Islet of Langerhans (tissue), 1 donor: ENCODE results near the gene DAB2IP.
"Not testable (repeated sequence)": the region's sequence is repeated elsewhere in the genome, so short reads cannot be mapped to it uniquely, and the experiment has no call there.

ENCODE experiments used
- FAIRE-seq: peaks from one replicate; lab custom pipeline; 2011; peaks lifted over from hg19 to GRCh38; lab: Jason Lieb, UNC

The DAB2IP gene

GRCh38 chr9:121651295-121652020, at the start of gene DAB2IP:
DAB2IP (plus strand) TSS chr9:121651634; CDS start chr9:121651776, 142 bp downstream.
- FAIRE-seq = no peak

GRCh38 chr9:121603028-121603427, 48.4 kb upstream of the DAB2IP start:
- FAIRE-seq = no peak

- no peak for FAIRE-seq
Measured at GRCh38 chr9:121604242-121604641, 47.2 kb upstream of the DAB2IP start.

- no peak for FAIRE-seq
Measured at GRCh38 chr9:121604654-121605053, 46.8 kb upstream of the DAB2IP start.

- no peak for FAIRE-seq
Measured at GRCh38 chr9:121607434-121608167, 43.8 kb upstream of the DAB2IP start.

GRCh38 chr9:121608168-121608853, 43.1 kb upstream of the DAB2IP start:
- FAIRE-seq = no peak

GRCh38 chr9:121609822-121610637, 41.4 kb upstream of the DAB2IP start:
- no peak for FAIRE-seq

- no peak for FAIRE-seq
Measured at GRCh38 chr9:121610638-121610953, 40.8 kb upstream of the DAB2IP start.

GRCh38 chr9:121612511-121612998, 38.9 kb upstream of the DAB2IP start:
- FAIRE-seq = no peak

- no peak for FAIRE-seq
Measured at GRCh38 chr9:121613009-121613752, 38.3 kb upstream of the DAB2IP start.

- no peak for FAIRE-seq
Measured at GRCh38 chr9:121616123-121616755, 35.2 kb upstream of the DAB2IP start.

GRCh38 chr9:121618504-121618903, 32.9 kb upstream of the DAB2IP start:
- no peak for FAIRE-seq

GRCh38 chr9:121618910-121619309, 32.5 kb upstream of the DAB2IP start:
- FAIRE-seq = not testable (repeated sequence)

- no peak for FAIRE-seq
Measured at GRCh38 chr9:121619545-121620324, 31.7 kb upstream of the DAB2IP start.

GRCh38 chr9:121620325-121620673, 31.1 kb upstream of the DAB2IP start:
- FAIRE-seq = no peak

- no peak for FAIRE-seq
Measured at GRCh38 chr9:121620777-121621449, 30.5 kb upstream of the DAB2IP start.

- FAIRE-seq = no peak
Measured at GRCh38 chr9:121622387-121623203, 28.8 kb upstream of the DAB2IP start.

- FAIRE-seq = not testable (repeated sequence)
Measured at GRCh38 chr9:121623430-121623829, 28.0 kb upstream of the DAB2IP start.

- FAIRE-seq = no peak
Measured at GRCh38 chr9:121625590-121625989, 25.8 kb upstream of the DAB2IP start.
